IMR-90 (cell line): ENCODE data around the gene AGPAT3. TPM values are rescaled to one million over a fixed set of nuclear protein-coding genes. Genes with fewer than 3 reads are reported as not detected.

ENCODE experiments used
- ATAC-seq: fragments of 200-7000 bp; cut with Tn5 transposase; 2 replicates; pipeline ENCODE4 v1.9.1; 2020; ENCODE audit warnings: low read depth, mild to moderate bottlenecking, moderate library complexity
- BruUV-seq: library from RNA; stranded (reverse); fragments of 400-500 nt; replicated peaks from 2 replicates; lab custom pipeline; 2021; lab: Mats Ljungman, UMichigan
- CTCF ChIA-PET: fragments of 300-600 bp; formaldehyde crosslinking; extraction: SDS; loops from one replicate; lab custom pipeline; 2021; ENCODE audit warnings: antibody characterized with exemption; lab: Yijun Ruan, JAX
- POLR2A ChIA-PET: fragments of 300-600 bp; sonication (Branson Sonifier 250); formaldehyde crosslinking; loops from one replicate; lab custom pipeline; 2022; ENCODE audit warnings: antibody characterized with exemption; ENCODE audit not compliant: unreplicated experiment; lab: Charles Lee
- DNase-seq: peaks from one replicate; pipeline ENCODE4 v3.0.0; 2013
- H2AFZ ChIP-seq: replicated peaks from 2 replicates; pipeline ENCODE3; 2013; ENCODE audit warnings: low read length, mild to moderate bottlenecking; ENCODE audit not compliant: poor library complexity
- H2AK5ac ChIP-seq: 2 replicates; pipeline ENCODE4 v1.6.1; 2013; ENCODE audit warnings: low read depth, low read length, inconsistent platforms
- H2AK9ac ChIP-seq: replicated peaks from 2 replicates; pipeline ENCODE3; 2013; ENCODE audit warnings: mild to moderate bottlenecking, low read depth, low read length, moderate library complexity; ENCODE audit not compliant: poor library complexity
- H2BK120ac ChIP-seq: 2 replicates; pipeline ENCODE4 v1.6.1; 2013; ENCODE audit warnings: low read depth, low read length, inconsistent platforms
- H2BK15ac ChIP-seq: 3 replicates; pipeline ENCODE4 v1.6.1; 2013; ENCODE audit warnings: low read depth, low read length, inconsistent platforms
- H2BK20ac ChIP-seq: 2 replicates; pipeline ENCODE4 v1.6.1; 2013; ENCODE audit warnings: low read depth, mild to moderate bottlenecking, inconsistent platforms, low read length, moderate library complexity
- H2BK5ac ChIP-seq: 2 replicates; pipeline ENCODE4 v1.6.1; 2013; ENCODE audit warnings: mild to moderate bottlenecking, low read depth, low read length, inconsistent platforms; ENCODE audit not compliant: poor library complexity, severe bottlenecking
- H3K14ac ChIP-seq: replicated peaks from 2 replicates; pipeline ENCODE4 v1.6.1; 2013; ENCODE audit warnings: low read depth, low read length, inconsistent platforms
- H3K18ac ChIP-seq: 2 replicates; pipeline ENCODE4 v1.6.1; 2013; ENCODE audit warnings: low read depth, low read length, control low read depth
- H3K23ac ChIP-seq: 2 replicates; pipeline ENCODE4 v1.6.1; 2013; ENCODE audit warnings: low read depth, low read length, inconsistent platforms
- H3K27ac ChIP-seq: 2 replicates; pipeline ENCODE4 v1.5.1; 2013; ENCODE audit warnings: mild to moderate bottlenecking, control low read depth, low read length; ENCODE audit not compliant: insufficient read depth
- H3K27me3 ChIP-seq: 2 replicates; pipeline ENCODE4 v1.6.1; 2013; ENCODE audit warnings: low read length; ENCODE audit not compliant: control insufficient read depth, insufficient read depth
- H3K36me3 ChIP-seq: 2 replicates; pipeline ENCODE4 v1.6.1; 2013; ENCODE audit warnings: low read length, mixed read lengths; ENCODE audit not compliant: control insufficient read depth, insufficient read depth
- H3K4ac ChIP-seq: 2 replicates; pipeline ENCODE4 v1.6.1; 2013; ENCODE audit warnings: low read depth, low read length, inconsistent platforms
- H3K4me1 ChIP-seq: 2 replicates; pipeline ENCODE4 v1.6.1; 2013; ENCODE audit warnings: low read length, mixed read lengths; ENCODE audit not compliant: control insufficient read depth, insufficient read depth
- H3K4me2 ChIP-seq: 2 replicates; pipeline ENCODE4 v1.6.1; 2013; ENCODE audit warnings: low read depth, mild to moderate bottlenecking, control low read depth, low read length, moderate library complexity
- H3K4me3 ChIP-seq: 2 replicates; pipeline ENCODE4 v1.5.1; 2013; ENCODE audit warnings: low read depth, mild to moderate bottlenecking, control low read depth, low read length, moderate library complexity; ENCODE audit not compliant: insufficient read depth
- H3K56ac ChIP-seq: 2 replicates; pipeline ENCODE4 v1.6.1; 2013; ENCODE audit warnings: low read length, inconsistent platforms; ENCODE audit not compliant: insufficient read depth; ENCODE audit errors: extremely low read depth
- H3K79me1 ChIP-seq, 2 experiments: 2 replicates each; pipeline ENCODE4 v1.6.1; 2013; ENCODE audit warnings: low read length in 2 of 2, inconsistent platforms in 1 of 2, low read depth in 1 of 2
- H3K9ac ChIP-seq: 2 replicates; pipeline ENCODE4 v1.6.1; 2013; ENCODE audit warnings: low read depth, low read length, control low read depth
- H3K9me1 ChIP-seq: 2 replicates; pipeline ENCODE4 v1.6.1; 2013; ENCODE audit warnings: low read length, inconsistent platforms; ENCODE audit not compliant: insufficient read depth
- H3K9me3 ChIP-seq: 2 replicates; pipeline ENCODE4 v1.6.1; 2013; ENCODE audit warnings: low read length; ENCODE audit not compliant: control insufficient read depth, insufficient read depth
- H4K20me1 ChIP-seq: 2 replicates; pipeline ENCODE4 v1.6.1; 2013; ENCODE audit warnings: low read length, inconsistent platforms; ENCODE audit not compliant: insufficient read depth
- H4K5ac ChIP-seq: 2 replicates; pipeline ENCODE4 v1.6.1; 2013; ENCODE audit warnings: mild to moderate bottlenecking, low read depth, low read length, control low read depth
- H4K8ac ChIP-seq, 2 experiments: 2 replicates each; pipeline ENCODE4 v1.6.1; 2013; ENCODE audit warnings: low read depth in 2 of 2, low read length in 2 of 2, control low read depth in 1 of 2, inconsistent platforms in 1 of 2
- H4K91ac ChIP-seq: 2 replicates; pipeline ENCODE4 v1.6.1; 2013; ENCODE audit warnings: low read depth, low read length, inconsistent platforms; ENCODE audit not compliant: insufficient read depth
- SMC3 ChIP-seq: fragments of 150-350 bp; IDR thresholded peaks from 2 replicates; pipeline ENCODE4 v1.6.1; 2016; ENCODE audit warnings: low read depth, mild to moderate bottlenecking, antibody characterized with exemption, low read length, moderate library complexity
- WGBS, 2 experiments: methylation state at CpG; one replicate each; pipeline versions ENCODE4 v1.1.5 to v1.1.7; 2013; ENCODE audit warnings: missing lambda C conversion rate in 2 of 2; ENCODE audit not compliant: insufficient read length in 1 of 2; ENCODE audit errors: extremely low coverage in 2 of 2; 5-methylcytosine and 5-hydroxymethylcytosine counted together
- dilution Hi-C: fragments of 300-500 bp; cut with HindIII; formaldehyde crosslinking; loops from one replicate; pipeline ENCODE4 v1.14.3; 2018; ENCODE audit warnings: low sequenced_read_pairs; ENCODE audit not compliant: unreplicated experiment
- in situ Hi-C: fragments of 300-500 bp; cut with MboI; formaldehyde crosslinking; loops from 3 replicates; pipeline ENCODE4 v1.14.3; 2019; ENCODE audit warnings: low sequenced_read_pairs, inconsistent platforms, mixed read lengths
- intact Hi-C: fragments of 100-400 bp; cut with micrococcal nuclease; formaldehyde crosslinking; loops from 2 replicates; pipeline ENCODE4 v1.10.0; 2022
- polyA plus RNA-seq, 3 experiments: library from polyadenylated mRNA; depleted of rRNA; stranded (reverse); fragments of >200 nt; gene quantifications; 2 replicates each; pipeline ENCODE4 v1.2.3, GENCODE V29; 2012; ENCODE audit warnings: low replicate concordance in 1 of 3
- total RNA-seq: library from RNA; depleted of rRNA; stranded (reverse); fragments of >200 nt; gene quantifications from 2 replicates; pipeline ENCODE4 v1.2.3, GENCODE V29; 2012
- TF ChIP-seq, protein P1 (sequence below): conservative IDR thresholded peaks from 2 replicates; pipeline ENCODE4 v1.5.1; 2012; ENCODE audit warnings: mild to moderate bottlenecking, low read depth, low read length, improper control_type of control experiment
- TF ChIP-seq, protein P2 (sequence below): fragments of 150-350 bp; IDR thresholded peaks from 2 replicates; pipeline ENCODE4 v1.6.1; 2017; ENCODE audit warnings: mild to moderate bottlenecking, antibody characterized with exemption, low read length, low read depth

The AGPAT3 gene
- total and polyA plus RNA-seq, 2 of the 4 experiments (the other 2 are of a cell fraction) = 27.1 to 38.7 TPM

DNA sequence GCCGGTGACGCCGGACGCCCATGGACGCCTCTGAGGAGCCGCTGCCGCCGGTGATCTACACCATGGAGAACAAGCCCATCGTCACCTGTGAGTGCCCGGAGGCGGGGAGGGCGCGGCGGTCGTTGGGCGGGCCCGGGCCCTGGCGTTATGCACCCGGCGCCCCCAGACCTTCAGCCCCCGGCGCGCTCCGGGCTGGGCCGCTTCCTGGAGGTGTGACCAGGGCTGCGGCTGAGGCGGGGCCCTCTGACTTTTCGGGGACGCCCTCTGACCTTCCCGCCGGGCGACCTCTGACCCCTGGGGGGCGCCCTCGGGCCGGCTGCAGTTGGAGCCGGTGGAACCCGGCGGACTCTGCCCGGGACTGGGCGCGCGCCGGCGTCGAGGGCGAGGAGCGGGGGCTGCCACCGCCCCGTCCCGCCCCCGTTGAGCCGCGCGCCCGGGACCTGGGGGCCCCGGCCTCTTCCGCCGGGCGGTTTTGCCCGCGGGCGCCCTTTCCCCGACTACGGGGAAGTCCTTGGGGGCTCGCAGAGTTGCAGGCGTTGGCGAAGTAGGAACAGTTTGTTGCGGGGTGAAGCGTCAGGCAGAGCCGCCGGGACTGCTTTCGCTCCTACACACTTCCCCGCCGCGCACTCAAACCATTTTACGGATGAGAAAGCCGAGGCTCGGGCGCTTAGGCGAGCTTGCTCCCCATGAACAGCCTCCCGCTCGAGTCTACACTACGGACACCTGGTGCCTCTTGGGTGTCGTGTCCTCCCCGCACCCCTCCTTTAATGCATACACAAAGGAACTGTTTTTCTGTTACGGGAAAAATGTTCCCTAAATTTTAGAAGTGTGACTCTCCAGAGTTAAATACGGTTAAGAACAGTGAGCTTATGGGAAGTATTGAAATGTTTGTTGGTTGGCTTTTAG is 147.7 kb downstream of the AGPAT3 start:
- peak; percentile 50 for ATAC-seq
- Histone ChIP-seq H3K9me3 (no peaks in the 10 kb centered on the region), H3K18ac (no peak overlapping the region), H4K5ac (no peak overlapping the region), H3K27me3 (no peaks in the 10 kb centered on the region), H3K9ac (peak overlapping the region; percentile 66), H3K23ac (peak overlapping the region; percentile 18), H3K4me2 (peak overlapping the region; percentile 81), H3K9me1 (peaks cover 7% of the 10 kb centered on the region; the same call in 1 of the 2 replicates), H3K4ac (peak overlapping the region; percentile 47; the same call in 1 of the 2 replicates), H4K20me1 (peaks cover 37% of the 10 kb centered on the region), H3K36me3 (no peaks in the 10 kb centered on the region), H2AK5ac (no peak overlapping the region), H2AFZ (peak overlapping the region; percentile 95), H3K56ac (no peak overlapping the region; the same call in 1 of the 2 replicates), H2BK120ac (no peak overlapping the region), H3K4me1 (peaks cover 7% of the 10 kb centered on the region; the same call in 1 of the 2 replicates), H4K91ac (no peak overlapping the region), H3K14ac (peak overlapping the region; percentile 66), H3K4me3 (peak overlapping the region; percentile 92), H3K27ac (peak overlapping the region; percentile 38; the same call in 1 of the 2 replicates), H2BK15ac (no peak overlapping the region), H2BK20ac (no peak overlapping the region), H2AK9ac (peak overlapping the region; percentile 75), H2BK5ac (peak overlapping the region; percentile 23), H3K79me1 (peaks cover 10 to 37% of the 10 kb centered on the region in 2 experiments), H4K8ac (no peak overlapping the region; a peak in 2 of 4 replicates)
- no TSS peak for BruUV-seq
- ChIA-PET CTCF (no interaction called here), POLR2A (interaction anchor here (0.8 kb wide), 1 partner anchor 35 kb away, joined by 5 read pairs; no protein-coding TSS in a partner anchor)
- WGBS, 2 experiments = 0% methylated on average over 18 of the region's 87 CpGs; no CpG with 5 or more reads in 1 of the 2 experiments
- dilution Hi-C loops = no loop called here
- in situ Hi-C loops = no loop called here
- TF ChIP-seq, protein P1, sequence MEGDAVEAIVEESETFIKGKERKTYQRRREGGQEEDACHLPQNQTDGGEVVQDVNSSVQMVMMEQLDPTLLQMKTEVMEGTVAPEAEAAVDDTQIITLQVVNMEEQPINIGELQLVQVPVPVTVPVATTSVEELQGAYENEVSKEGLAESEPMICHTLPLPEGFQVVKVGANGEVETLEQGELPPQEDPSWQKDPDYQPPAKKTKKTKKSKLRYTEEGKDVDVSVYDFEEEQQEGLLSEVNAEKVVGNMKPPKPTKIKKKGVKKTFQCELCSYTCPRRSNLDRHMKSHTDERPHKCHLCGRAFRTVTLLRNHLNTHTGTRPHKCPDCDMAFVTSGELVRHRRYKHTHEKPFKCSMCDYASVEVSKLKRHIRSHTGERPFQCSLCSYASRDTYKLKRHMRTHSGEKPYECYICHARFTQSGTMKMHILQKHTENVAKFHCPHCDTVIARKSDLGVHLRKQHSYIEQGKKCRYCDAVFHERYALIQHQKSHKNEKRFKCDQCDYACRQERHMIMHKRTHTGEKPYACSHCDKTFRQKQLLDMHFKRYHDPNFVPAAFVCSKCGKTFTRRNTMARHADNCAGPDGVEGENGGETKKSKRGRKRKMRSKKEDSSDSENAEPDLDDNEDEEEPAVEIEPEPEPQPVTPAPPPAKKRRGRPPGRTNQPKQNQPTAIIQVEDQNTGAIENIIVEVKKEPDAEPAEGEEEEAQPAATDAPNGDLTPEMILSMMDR = 0 out of 2 replicates have a peak, but pooled peaks have one; percentile 10
- no peak for TF ChIP-seq SMC3
- TF ChIP-seq, protein P2, sequence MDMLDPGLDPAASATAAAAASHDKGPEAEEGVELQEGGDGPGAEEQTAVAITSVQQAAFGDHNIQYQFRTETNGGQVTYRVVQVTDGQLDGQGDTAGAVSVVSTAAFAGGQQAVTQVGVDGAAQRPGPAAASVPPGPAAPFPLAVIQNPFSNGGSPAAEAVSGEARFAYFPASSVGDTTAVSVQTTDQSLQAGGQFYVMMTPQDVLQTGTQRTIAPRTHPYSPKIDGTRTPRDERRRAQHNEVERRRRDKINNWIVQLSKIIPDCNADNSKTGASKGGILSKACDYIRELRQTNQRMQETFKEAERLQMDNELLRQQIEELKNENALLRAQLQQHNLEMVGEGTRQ = no peak
- DNase-seq = peak; percentile 13
- intact Hi-C loops = loop anchor here (5.0 kb wide), 1 partner anchor 40 kb away; no protein-coding TSS in a partner anchor
